ENCODE results near the gene PRKAR1B. TPM values are rescaled to one million over a fixed set of nuclear protein-coding genes. Genes with fewer than 3 reads are reported as not detected.

The PRKAR1B gene
- total RNA-seq, 1 experiment from 2014 or later = 43.3 TPM

DNA sequence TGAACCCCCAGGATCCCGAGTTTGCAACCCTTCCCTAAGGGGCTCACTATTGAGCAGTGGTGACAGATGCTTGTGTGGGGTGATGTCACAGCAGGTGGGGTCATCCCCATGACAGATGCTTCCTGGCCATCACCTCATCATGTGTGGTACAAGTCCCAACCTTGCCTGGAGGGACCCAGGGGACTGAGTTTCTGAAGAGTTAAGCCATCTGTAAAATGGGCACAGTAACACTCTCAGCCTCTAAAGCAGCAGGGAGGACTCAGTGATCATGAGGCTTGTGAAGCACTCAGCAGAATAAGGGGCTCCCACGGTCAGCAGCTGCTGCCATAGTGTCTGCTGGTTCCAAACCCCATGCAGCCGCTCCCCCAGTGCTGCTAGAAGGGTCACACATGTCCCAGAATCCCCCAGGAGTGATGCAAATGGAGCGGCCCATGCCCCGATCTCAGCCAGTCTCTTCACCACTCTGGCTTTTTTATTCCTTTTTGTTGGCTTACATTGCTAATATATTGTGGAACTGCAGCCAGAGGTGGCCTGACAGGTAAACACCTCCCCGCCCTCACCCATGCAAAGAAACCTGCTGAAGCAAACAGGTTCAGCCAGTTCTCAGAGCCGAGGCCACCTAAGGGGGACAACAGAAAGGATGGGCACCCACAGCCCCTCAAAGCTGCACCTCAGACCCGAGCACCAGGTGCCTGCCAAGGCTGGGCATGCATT is 105.4 kb downstream of the PRKAR1B start:
- Histone ChIP-seq H2BK20ac (ENCODE audit: low read depth, low read length, poor library complexity, severe bottlenecking) (no peak overlapping the region), H3T11ph (ENCODE audit: low read length) (no peak overlapping the region), H4K5ac (ENCODE audit: insufficient read length, low read depth, low read length) (no peak overlapping the region), H2AFZ (ENCODE audit: low read length) (no peak overlapping the region), H4K8ac (replicated peaks; ENCODE audit: insufficient read length, low read depth, low read length) (no peak overlapping the region), H3K79me2 (ENCODE audit: insufficient read depth, low read length) (no peaks in the 10 kb centered on the region), H3K9ac (ENCODE audit: extremely low read depth, insufficient read length, low read length) (no peak overlapping the region), H3K18ac (ENCODE audit: insufficient read length, low read depth, low read length) (no peak overlapping the region), H2AK5ac (ENCODE audit: insufficient read length, low read length) (no peak overlapping the region), H4K91ac (ENCODE audit: insufficient read length, low read depth, low read length) (no peak overlapping the region), H2BK12ac (ENCODE audit: insufficient read length, low read depth, low read length) (no peak overlapping the region), H2BK120ac (ENCODE audit: low read depth, low read length, poor library complexity, severe bottlenecking) (no peak overlapping the region), H3K4me2 (ENCODE audit: insufficient read depth, insufficient read length, low read length) (no peak overlapping the region), H3K9me3 (ENCODE audit: control insufficient read depth, low read depth, low read length) (peaks cover 11% of the 10 kb centered on the region), H2BK15ac (ENCODE audit: low read depth, low read length) (no peak overlapping the region), H3K27ac (ENCODE audit: insufficient read length, low read depth, low read length) (no peak overlapping the region), H3K79me1 (ENCODE audit: insufficient read depth, low read depth, low read length, poor library complexity, severe bottlenecking) (no peaks in the 10 kb centered on the region), H2BK5ac (ENCODE audit: insufficient read length, low read length) (no peak overlapping the region), H3K23me2 (ENCODE audit: insufficient read length, low read depth, low read length, poor library complexity, severe bottlenecking) (no peaks in the 10 kb centered on the region), H3K4ac (ENCODE audit: low read depth, low read length) (no peak overlapping the region), H4K20me1 (ENCODE audit: control insufficient read depth, insufficient read depth, insufficient read length) (no peaks in the 10 kb centered on the region), H3K23ac (ENCODE audit: insufficient read length, low read depth, low read length) (no peak overlapping the region), H3K4me1 (ENCODE audit: insufficient read depth, low read length) (no peaks in the 10 kb centered on the region), H3K27me3 (ENCODE audit: insufficient read depth, low read length) (no peaks in the 10 kb centered on the region), H3K14ac (ENCODE audit: insufficient read depth, low read length) (no peak overlapping the region), H3K56ac (ENCODE audit: insufficient read length, low read depth, low read length) (no peak overlapping the region)
- DNase-seq = no peak
- peaks cover 34 to 49% of the 10 kb centered on the region in 2 experiments for H3K9me3 Mint-ChIP-seq
- WGBS (ENCODE audit: extremely low coverage, insufficient read length, low lambda C conversion rate) = no CpG with 5 or more reads among the region's 8 CpGs
- H3K27ac Mint-ChIP-seq = peak overlapping the region in 1 of 3 experiments; percentile 72; a peak in 2 of 7 replicates
- TF ChIP-seq, protein P1, sequence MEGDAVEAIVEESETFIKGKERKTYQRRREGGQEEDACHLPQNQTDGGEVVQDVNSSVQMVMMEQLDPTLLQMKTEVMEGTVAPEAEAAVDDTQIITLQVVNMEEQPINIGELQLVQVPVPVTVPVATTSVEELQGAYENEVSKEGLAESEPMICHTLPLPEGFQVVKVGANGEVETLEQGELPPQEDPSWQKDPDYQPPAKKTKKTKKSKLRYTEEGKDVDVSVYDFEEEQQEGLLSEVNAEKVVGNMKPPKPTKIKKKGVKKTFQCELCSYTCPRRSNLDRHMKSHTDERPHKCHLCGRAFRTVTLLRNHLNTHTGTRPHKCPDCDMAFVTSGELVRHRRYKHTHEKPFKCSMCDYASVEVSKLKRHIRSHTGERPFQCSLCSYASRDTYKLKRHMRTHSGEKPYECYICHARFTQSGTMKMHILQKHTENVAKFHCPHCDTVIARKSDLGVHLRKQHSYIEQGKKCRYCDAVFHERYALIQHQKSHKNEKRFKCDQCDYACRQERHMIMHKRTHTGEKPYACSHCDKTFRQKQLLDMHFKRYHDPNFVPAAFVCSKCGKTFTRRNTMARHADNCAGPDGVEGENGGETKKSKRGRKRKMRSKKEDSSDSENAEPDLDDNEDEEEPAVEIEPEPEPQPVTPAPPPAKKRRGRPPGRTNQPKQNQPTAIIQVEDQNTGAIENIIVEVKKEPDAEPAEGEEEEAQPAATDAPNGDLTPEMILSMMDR (conservative IDR thresholded peaks at IDR 0.05) = no peak
- H3K36me3 Mint-ChIP-seq (ENCODE audit: insufficient read depth in 1 of 3, low read depth in 3 of 3) = peaks cover 19 to 65% (median 44%) of the 10 kb centered on the region in 3 experiments
- H3K27me3 Mint-ChIP-seq (ENCODE audit: low read depth) = no peaks in the 10 kb centered on the region
- no peak overlapping the region for H3K4me3 Mint-ChIP-seq
- H3K4me1 Mint-ChIP-seq = peaks cover 19 to 33% of the 10 kb centered on the region in 2 experiments
